K562 (cell line): ENCODE results near the gene NLE1. TPM values are rescaled to one million over a fixed set of nuclear protein-coding genes. Genes with fewer than 3 reads are reported as not detected.

Experiments used
- ARHGAP35 ChIP-seq: fragments of 450-650 bp; IDR thresholded peaks from 2 replicates; pipeline ENCODE4 v1.6.1; 2018; ENCODE audit not compliant: partially characterized antibody
- BACH1 ChIP-seq: fragments of 200-800 bp; sonication (Bioruptor generic); IDR thresholded peaks from 2 replicates; pipeline ENCODE4 v1.6.1; 2016; ENCODE audit warnings: missing genetic modification characterization, missing compliant biosample characterization
- CEBPZ ChIP-seq: fragments of 150-350 bp; IDR thresholded peaks from 2 replicates; pipeline ENCODE4 v1.6.1; 2014; ENCODE audit warnings: low read depth, mild to moderate bottlenecking, low read length, borderline replicate concordance
- CREBBP ChIP-seq: IDR thresholded peaks from one replicate; pipeline ENCODE4 v1.6.1; 2012; ENCODE audit warnings: low read depth, mild to moderate bottlenecking, control low read depth, inconsistent platforms, low read length
- ELK3 ChIP-seq: fragments of 450-650 bp; formaldehyde crosslinking; IDR thresholded peaks from 2 replicates; pipeline ENCODE4 v1.4.0; 2020; ENCODE audit warnings: mild to moderate bottlenecking
- HSF4 ChIP-seq: fragments of 250-450 bp; sonication (Bioruptor Pico); IDR thresholded peaks from 2 replicates; pipeline ENCODE4 v2.1.2; 2022; ENCODE audit warnings: mild to moderate bottlenecking, moderate library complexity, borderline replicate concordance
- MCM2 ChIP-seq: fragments of 450-650 bp; IDR thresholded peaks from 2 replicates; pipeline ENCODE4 v1.6.1; 2017; ENCODE audit warnings: low read depth, mild to moderate bottlenecking
- MCM5 ChIP-seq: fragments of 450-650 bp; IDR thresholded peaks from 2 replicates; pipeline ENCODE4 v1.6.1; 2016; ENCODE audit warnings: low read depth
- MCM7 ChIP-seq, 2 experiments: fragments of 450-650 bp; IDR thresholded peaks; 2 replicates each; pipeline ENCODE4 v1.6.1; 2016 to 2018
- NCOA4 ChIP-seq: fragments of 450-650 bp; IDR thresholded peaks from 2 replicates; pipeline ENCODE4 v1.6.1; 2018; ENCODE audit warnings: mild to moderate bottlenecking; ENCODE audit not compliant: partially characterized antibody
- SMC3 ChIP-seq: conservative IDR thresholded peaks from 2 replicates; pipeline ENCODE4 v1.6.1; 2011; ENCODE audit warnings: low read depth, low read length, improper control_type of control experiment; ENCODE audit not compliant: insufficient read depth
- TAF9B ChIP-seq: fragments of 450-650 bp; IDR thresholded peaks from 2 replicates; pipeline ENCODE4 v1.6.1; 2018; ENCODE audit warnings: mild to moderate bottlenecking; ENCODE audit not compliant: partially characterized antibody
- TCF15 ChIP-seq: fragments of 250-450 bp; sonication (Bioruptor Pico); IDR thresholded peaks from 2 replicates; pipeline ENCODE4 v1.8.0; 2022; ENCODE audit warnings: moderate library complexity, mild to moderate bottlenecking, inconsistent platforms
- TSHZ1 ChIP-seq: fragments of 250-450 bp; sonication (Bioruptor Pico); IDR thresholded peaks from 2 replicates; pipeline ENCODE4 v1.4.0; 2020; ENCODE audit warnings: mild to moderate bottlenecking, moderate library complexity
- ZBTB26 ChIP-seq: fragments of 450-650 bp; formaldehyde crosslinking; IDR thresholded peaks from 2 replicates; pipeline ENCODE4 v1.4.0; 2022; ENCODE audit warnings: missing genetic modification characterization
- ZNF12 ChIP-seq: sonication (generic); formaldehyde crosslinking; IDR thresholded peaks from 2 replicates; pipeline ENCODE4 v1.4.0; 2020; ENCODE audit warnings: mild to moderate bottlenecking, missing genetic modification reagents
- ZNF197 ChIP-seq: fragments of 200-800 bp; sonication (Bioruptor generic); IDR thresholded peaks from 2 replicates; pipeline ENCODE4 v1.6.1; 2016; ENCODE audit warnings: low read depth, missing genetic modification characterization, missing compliant biosample characterization
- ZNF717 ChIP-seq: fragments of 250-450 bp; sonication (Bioruptor Pico); IDR thresholded peaks from 2 replicates; pipeline ENCODE4 v1.5.0; 2021
- ZNF76 ChIP-seq: fragments of 250-450 bp; sonication (Bioruptor Pico); IDR thresholded peaks from 2 replicates; pipeline ENCODE4 v1.4.0; 2020; ENCODE audit warnings: mild to moderate bottlenecking, moderate library complexity, borderline replicate concordance
- polyA plus RNA-seq, 8 experiments: library from polyadenylated mRNA; depleted of rRNA in 4 of 8; stranded (reverse) in 5 of 8; unstranded in 3 of 8; fragments of >200 nt; fragmentation: Nextera tagmentation in 2 of 8; fragmentation: Illumina TruSeq in 1 of 8; extraction: Ambion mirVana in 2 of 8; extraction: Trizol in 1 of 8; gene quantifications; 2 replicates each; pipeline versions ENCODE4 v1.2.1 to v1.2.3, GENCODE V29; 2011 to 2014; ENCODE audit warnings: inconsistent platforms in 1 of 8, missing spikeins in 1 of 8
- total RNA-seq, 7 experiments: library from RNA; depleted of rRNA in 6 of 7; stranded (reverse); fragments of >200 nt in 6 of 7; fragmentation: Illumina TruSeq in 2 of 7; extraction: Trizol in 2 of 7; gene quantifications; 2 replicates each; pipeline versions ENCODE4 v1.2.1 to v1.2.3, GENCODE V29; 2011 to 2021; ENCODE audit warnings: low replicate concordance in 1 of 7

NLE1 gene
- total and polyA plus RNA-seq, 9 of the 15 experiments (the other 6 are each of a cell fraction or from before 2014, with no cell fraction given) = 3.8 to 69.0 (median 29.4) TPM

GRCh38 chr17:35141681-35142466 lies at the start of gene NLE1 (continued):
- TF ChIP-seq CEBPZ = no peak
- no peak for TF ChIP-seq TSHZ1
- TF ChIP-seq HSF4 (CRISPR knock-in tag) = no peak
- no peak for TF ChIP-seq MCM7 (IDR thresholded peaks at IDR 0.05)
- TF ChIP-seq ZBTB26 (CRISPR knock-in tag) = no peak
- TF ChIP-seq ZNF717 (CRISPR knock-in tag) = no peak
- no peak for TF ChIP-seq MCM5
- TF ChIP-seq ARHGAP35 = no peak
- TF ChIP-seq TAF9B = peak; percentile 84
- TF ChIP-seq ZNF197 (CRISPR knock-in tag) = no peak
- no peak for TF ChIP-seq NCOA4
- no peak; the same call in 1 of the 2 replicates for TF ChIP-seq ZNF76 (CRISPR knock-in tag)
- no peak for TF ChIP-seq CREBBP
- no peak for TF ChIP-seq TCF15
- TF ChIP-seq BACH1 (tag) = no peak
- TF ChIP-seq ZNF12 = no peak
- TF ChIP-seq SMC3 = peak; percentile 58; the same call in 1 of the 2 replicates
- no peak for TF ChIP-seq ELK3 (CRISPR knock-in tag)
- TF ChIP-seq MCM2 = no peak
